Endothelial cell of umbilical vein (primary cell): ENCODE data around the gene DAB1. TPM values are rescaled to one million over a fixed set of nuclear protein-coding genes. Genes with fewer than 3 reads are reported as not detected.

Source experiments
- BruUV-seq: library from RNA; stranded (reverse); fragments of 400-500 nt; replicated peaks from 2 replicates; lab custom pipeline; 2021; lab: Mats Ljungman, UMichigan
- CTCF ChIA-PET: fragments of 300-600, 350-600 bp; sonication (Branson Sonifier 250); formaldehyde crosslinking; loops from one replicate; lab custom pipeline; 2021; ENCODE audit warnings: antibody characterized with exemption, inconsistent platforms; lab: Charles Lee
- POLR2A ChIA-PET: fragments of 300-600, 350-600 bp; sonication (Branson Sonifier 250); formaldehyde crosslinking; loops from one replicate; lab custom pipeline; 2021; ENCODE audit warnings: antibody characterized with exemption, inconsistent platforms; lab: Charles Lee
- DNase-seq: peaks from one replicate; pipeline ENCODE4 v3.0.0-alpha.2; 2011; ENCODE audit warnings: low read depth, low spot score
- FAIRE-seq: peaks from 2 replicates; lab custom pipeline; 2011; peaks lifted over from hg19 to GRCh38; lab: Jason Lieb, UNC
- H2AFZ ChIP-seq: 2 replicates; pipeline ENCODE4 v1.6.0; 2012; ENCODE audit warnings: low read depth, low read length, control low read depth, inconsistent platforms
- H3K27ac ChIP-seq: 2 replicates; pipeline ENCODE4 v1.5.1; 2011; ENCODE audit warnings: low read depth, mild to moderate bottlenecking, control low read depth, low read length, moderate library complexity; ENCODE audit not compliant: insufficient read depth
- H3K27me3 ChIP-seq, 2 experiments: 2 replicates each; pipeline versions ENCODE4 v1.6.0 to v1.6.1; 2011; ENCODE audit warnings: low read length in 2 of 2, mixed read lengths in 1 of 2; ENCODE audit not compliant: control insufficient read depth in 2 of 2, insufficient read depth in 2 of 2
- H3K36me3 ChIP-seq, 2 experiments: 2 replicates in 1 of 2; 3 replicates in 1 of 2; pipeline ENCODE4 v1.5.1; 2011; ENCODE audit warnings: low read length in 2 of 2, mild to moderate bottlenecking in 1 of 2, moderate library complexity in 1 of 2; ENCODE audit not compliant: control insufficient read depth in 2 of 2, insufficient read depth in 2 of 2; ENCODE audit errors: extremely low read depth in 1 of 2
- H3K4me1 ChIP-seq: 3 replicates; pipeline ENCODE4 v1.5.1; 2011; ENCODE audit warnings: mild to moderate bottlenecking, low read length; ENCODE audit not compliant: control insufficient read depth, insufficient read depth; ENCODE audit errors: extremely low read depth
- H3K4me2 ChIP-seq: 2 replicates; pipeline ENCODE4 v1.6.1; 2011; ENCODE audit warnings: low read length, control low read depth, mixed read lengths; ENCODE audit not compliant: insufficient read depth
- H3K4me3 ChIP-seq, 3 experiments: fragments of 200-600 bp in 1 of 3; sonication (generic), shearing (Covaris generic) in 1 of 3; replicated peaks in 1 of 3; 2 replicates each; pipeline ENCODE4 v1.5.1; 2011 to 2016; ENCODE audit warnings: control low read depth in 3 of 3, low read length in 3 of 3, mild to moderate bottlenecking in 2 of 3, inconsistent platforms in 1 of 3, low read depth in 1 of 3, moderate library complexity in 1 of 3; ENCODE audit not compliant: insufficient read depth in 1 of 3
- H3K79me2 ChIP-seq: 2 replicates; pipeline ENCODE4 v1.6.0; 2012; ENCODE audit warnings: low read length, inconsistent platforms; ENCODE audit not compliant: control insufficient read depth, insufficient read depth
- H3K9ac ChIP-seq: replicated peaks from 2 replicates; pipeline ENCODE3; 2011; ENCODE audit warnings: low read length, control low read depth; ENCODE audit not compliant: insufficient read depth; ENCODE audit errors: extremely low read depth
- H3K9me1 ChIP-seq: replicated peaks from 3 replicates; pipeline ENCODE4 v1.6.0; 2011; ENCODE audit warnings: mild to moderate bottlenecking, low read length; ENCODE audit not compliant: control insufficient read depth, insufficient read depth; ENCODE audit errors: extremely low read depth
- H3K9me3 ChIP-seq: replicated peaks from 2 replicates; pipeline ENCODE4 v1.5.1; 2012; ENCODE audit warnings: low read length, inconsistent platforms; ENCODE audit not compliant: control insufficient read depth, insufficient read depth
- H4K20me1 ChIP-seq: replicated peaks from 2 replicates; pipeline ENCODE3; 2011; ENCODE audit warnings: mild to moderate bottlenecking, low read length; ENCODE audit not compliant: control insufficient read depth, insufficient read depth; ENCODE audit errors: extremely low read depth
- EZH2 ChIP-seq: IDR thresholded peaks from 2 replicates; pipeline ENCODE4 v1.6.1; 2012; ENCODE audit warnings: borderline replicate concordance, low read depth, mild to moderate bottlenecking, moderate library complexity, low read length, inconsistent platforms; ENCODE audit not compliant: severe bottlenecking
- FOS ChIP-seq: IDR thresholded peaks from 2 replicates; pipeline ENCODE4 v1.6.1; 2011; ENCODE audit warnings: mild to moderate bottlenecking, low read length, moderate library complexity, borderline replicate concordance; ENCODE audit not compliant: insufficient read depth
- GATA2 ChIP-seq: IDR thresholded peaks from 2 replicates; pipeline ENCODE4 v1.7.0; 2011; ENCODE audit warnings: low read depth, mild to moderate bottlenecking, moderate library complexity, mixed read lengths, low read length; ENCODE audit not compliant: insufficient read length, insufficient read depth
- JUN ChIP-seq: IDR thresholded peaks from 2 replicates; pipeline ENCODE4 v1.6.1; 2011; ENCODE audit warnings: borderline replicate concordance, low read depth; ENCODE audit not compliant: insufficient read length, insufficient read depth
- MYC ChIP-seq: IDR thresholded peaks from one replicate; pipeline ENCODE4 v1.6.1; 2011; ENCODE audit warnings: mild to moderate bottlenecking, low read depth, low read length
- POLR2A ChIP-seq: IDR thresholded peaks from 2 replicates; pipeline ENCODE4 v1.6.1; 2012; ENCODE audit warnings: low read depth, mild to moderate bottlenecking, control low read depth, low read length
- POLR2AphosphoS5 ChIP-seq: IDR thresholded peaks from 2 replicates; pipeline ENCODE4 v1.6.1; 2012; ENCODE audit warnings: low read depth, mild to moderate bottlenecking, control low read depth, low read length, moderate library complexity; ENCODE audit not compliant: insufficient read depth
- dilution Hi-C: fragments of 300-500 bp; cut with MboI; formaldehyde crosslinking; loops from one replicate; pipeline ENCODE4 v1.15.0; 2019; ENCODE audit warnings: low sequenced_read_pairs; ENCODE audit not compliant: extremely low pct_ligation_motif_present
- intact Hi-C: fragments of 100-400 bp; cut with micrococcal nuclease; formaldehyde crosslinking; loops from one replicate; pipeline ENCODE4 v1.10.0; 2022
- polyA plus RNA-seq, 4 experiments: library from polyadenylated mRNA; depleted of rRNA in 3 of 4; stranded (reverse) in 3 of 4; unstranded in 1 of 4; fragments of >200 nt; gene quantifications; 2 replicates each; pipeline versions ENCODE4 v1.2.1 to v1.2.3, GENCODE V29; 2011 to 2012; ENCODE audit warnings: missing spikeins in 1 of 4
- total RNA-seq: library from RNA; stranded (reverse); gene quantifications from 2 replicates; pipeline ENCODE4 v1.2.3, GENCODE V29; 2021
- TF ChIP-seq, protein P1 (sequence below), 2 donors: IDR thresholded peaks; 1 replicate in 1 of 2; 2 replicates in 1 of 2; pipeline ENCODE4 v1.5.1; 2011; ENCODE audit warnings: low read length in 2 of 2, mild to moderate bottlenecking in 2 of 2, moderate library complexity in 2 of 2, control low read depth in 1 of 2, inconsistent platforms in 1 of 2, low read depth in 1 of 2; ENCODE audit not compliant: insufficient read depth in 1 of 2; ENCODE audit errors: extremely low read depth in 1 of 2
- TF ChIP-seq, protein P2 (sequence below): IDR thresholded peaks from 2 replicates; pipeline ENCODE4 v1.6.1; 2011; ENCODE audit not compliant: insufficient read depth, insufficient read length

The DAB1 gene
- total and polyA plus RNA-seq, 2 donors (not counting 3 experiments of a cell fraction or from before 2014, with no cell fraction given): not detected

DNA sequence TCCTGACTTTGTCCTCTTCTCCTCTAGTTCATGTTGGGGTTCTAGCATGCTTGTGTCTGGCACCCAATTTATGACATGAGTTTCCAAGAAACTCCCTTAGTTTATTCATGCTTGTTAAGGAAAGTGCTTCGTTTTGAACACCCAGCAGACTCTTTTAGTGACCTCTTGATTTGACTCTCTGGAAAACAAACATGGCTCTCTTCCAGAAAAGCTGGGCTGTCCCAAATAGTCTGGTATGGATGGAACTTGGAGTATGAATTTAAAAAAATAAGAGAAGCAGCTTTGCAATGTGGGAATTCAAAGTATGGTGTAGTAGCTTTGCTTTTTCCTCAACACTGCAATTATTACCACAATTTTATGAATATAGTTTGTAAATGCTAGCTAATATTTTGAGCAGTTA, 314.6 kb downstream of the DAB1 start:
- H3K27ac ChIP-seq: no peak overlapping the region
- FAIRE-seq (no peak), DNase-seq (no peak)
- no peaks in the 10 kb centered on the region for H3K27me3 ChIP-seq
- no peak overlapping the region for H2AFZ ChIP-seq
- intact Hi-C loops: no loop called here
- H3K4me3 ChIP-seq: no peak overlapping the region
- no peaks in the 10 kb centered on the region for H3K4me1 ChIP-seq
- CTCF ChIA-PET: no interaction called here
- H3K79me2 ChIP-seq: no peaks in the 10 kb centered on the region
- no peaks in the 10 kb centered on the region for H4K20me1 ChIP-seq
- dilution Hi-C loops: no loop called here
- no peaks in the 10 kb centered on the region for H3K9me1 ChIP-seq
- H3K9me3 ChIP-seq: no peaks in the 10 kb centered on the region
- no TSS peak for BruUV-seq
- POLR2A ChIA-PET: no interaction called here
- no peak overlapping the region for H3K4me2 ChIP-seq
- H3K36me3 ChIP-seq: no peaks in the 10 kb centered on the region
- TF ChIP-seq EZH2: no peak
- TF ChIP-seq GATA2: no peak
- TF ChIP-seq MYC: no peak
- TF ChIP-seq JUN: no peak
- no peak for TF ChIP-seq POLR2AphosphoS5
- TF ChIP-seq FOS: no peak
- no peak for TF ChIP-seq POLR2A
- TF ChIP-seq, protein P1, sequence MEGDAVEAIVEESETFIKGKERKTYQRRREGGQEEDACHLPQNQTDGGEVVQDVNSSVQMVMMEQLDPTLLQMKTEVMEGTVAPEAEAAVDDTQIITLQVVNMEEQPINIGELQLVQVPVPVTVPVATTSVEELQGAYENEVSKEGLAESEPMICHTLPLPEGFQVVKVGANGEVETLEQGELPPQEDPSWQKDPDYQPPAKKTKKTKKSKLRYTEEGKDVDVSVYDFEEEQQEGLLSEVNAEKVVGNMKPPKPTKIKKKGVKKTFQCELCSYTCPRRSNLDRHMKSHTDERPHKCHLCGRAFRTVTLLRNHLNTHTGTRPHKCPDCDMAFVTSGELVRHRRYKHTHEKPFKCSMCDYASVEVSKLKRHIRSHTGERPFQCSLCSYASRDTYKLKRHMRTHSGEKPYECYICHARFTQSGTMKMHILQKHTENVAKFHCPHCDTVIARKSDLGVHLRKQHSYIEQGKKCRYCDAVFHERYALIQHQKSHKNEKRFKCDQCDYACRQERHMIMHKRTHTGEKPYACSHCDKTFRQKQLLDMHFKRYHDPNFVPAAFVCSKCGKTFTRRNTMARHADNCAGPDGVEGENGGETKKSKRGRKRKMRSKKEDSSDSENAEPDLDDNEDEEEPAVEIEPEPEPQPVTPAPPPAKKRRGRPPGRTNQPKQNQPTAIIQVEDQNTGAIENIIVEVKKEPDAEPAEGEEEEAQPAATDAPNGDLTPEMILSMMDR (IDR thresholded peaks at IDR 0.05; ENCODE audit: extremely low read depth in 1 of 2, insufficient read depth in 1 of 2, low read depth in 1 of 2, low read length in 2 of 2): no peak
- TF ChIP-seq, protein P2, sequence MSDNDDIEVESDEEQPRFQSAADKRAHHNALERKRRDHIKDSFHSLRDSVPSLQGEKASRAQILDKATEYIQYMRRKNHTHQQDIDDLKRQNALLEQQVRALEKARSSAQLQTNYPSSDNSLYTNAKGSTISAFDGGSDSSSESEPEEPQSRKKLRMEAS: no peak
- H3K9ac ChIP-seq: no peak overlapping the region
